SU-DHL-6 (cell line): ENCODE results near the gene MST1R.
A peak's percentile ranks its signal among the peaks of the same experiment; 100 is the strongest.

ENCODE experiments used
- H2AFZ ChIP-seq: fragments of 200-600 bp; sonication (generic); 2 replicates; pipeline ENCODE4 v1.6.1; 2014; ENCODE audit warnings: low read depth, mild to moderate bottlenecking, moderate library complexity, mixed read lengths, antibody characterized with exemption, low read length; ENCODE audit not compliant: severe bottlenecking
- H3F3A ChIP-seq: fragments of 200-600 bp; shearing (Covaris generic); 2 replicates; pipeline ENCODE4 v1.6.0; 2016; ENCODE audit warnings: antibody characterized with exemption, mild to moderate bottlenecking; ENCODE audit not compliant: insufficient read depth
- H3K27ac ChIP-seq: fragments of 200-600 bp; sonication (generic); 2 replicates; pipeline ENCODE4 v1.5.1; 2016; ENCODE audit warnings: low read depth, mild to moderate bottlenecking, low read length, moderate library complexity, mixed read lengths
- H3K27me3 ChIP-seq: fragments of 200-600 bp; sonication (generic), shearing (Covaris generic); 2 replicates; pipeline ENCODE4 v1.6.0; 2014; ENCODE audit warnings: mild to moderate bottlenecking, low read length
- H3K36me3 ChIP-seq: fragments of 200-600 bp; sonication (generic); 2 replicates; pipeline ENCODE4 v1.6.1; 2014; ENCODE audit warnings: mild to moderate bottlenecking, low read length, mixed read lengths
- H3K4me2 ChIP-seq: fragments of 300-600, 200-600 bp; shearing (Covaris generic), sonication (generic); 2 replicates; pipeline ENCODE4 v1.6.0; 2014; ENCODE audit warnings: low read length, low read depth, mild to moderate bottlenecking; ENCODE audit not compliant: poor library complexity, severe bottlenecking
- H3K4me3 ChIP-seq: fragments of 200-600 bp; sonication (generic); 2 replicates; pipeline ENCODE4 v1.5.1; 2014; ENCODE audit warnings: antibody characterized with exemption, low read length, mild to moderate bottlenecking, mixed read lengths; ENCODE audit not compliant: insufficient read depth, poor library complexity, severe bottlenecking
- H3K79me2 ChIP-seq: fragments of 200-600 bp; sonication (generic); 2 replicates; pipeline ENCODE4 v1.6.1; 2014; ENCODE audit warnings: mild to moderate bottlenecking, low read length, moderate library complexity; ENCODE audit not compliant: insufficient read depth
- H3K9ac ChIP-seq: fragments of 200-600 bp; sonication (generic); 2 replicates; pipeline ENCODE4 v1.7.0; 2014; ENCODE audit warnings: mild to moderate bottlenecking, low read length
- H3K9me2 ChIP-seq: fragments of 200-600 bp; sonication (generic); replicated peaks from 2 replicates; pipeline ENCODE4 v1.6.1; 2014; ENCODE audit warnings: low read length; ENCODE audit not compliant: insufficient read depth
- H3K9me3 ChIP-seq: fragments of 200-600 bp; sonication (generic); 2 replicates; pipeline ENCODE4 v1.6.1; 2014; ENCODE audit warnings: low read length, mixed read lengths; ENCODE audit not compliant: insufficient read depth
- H4K20me1 ChIP-seq: fragments of 200-600 bp; sonication (generic); 2 replicates; pipeline ENCODE4 v1.6.1; 2014; ENCODE audit warnings: low read depth, mild to moderate bottlenecking, antibody characterized with exemption, low read length, moderate library complexity, mixed read lengths
- EZH2phosphoT487 ChIP-seq: fragments of 200-600 bp; sonication (generic), shearing (Covaris generic); conservative IDR thresholded peaks from 2 replicates; pipeline ENCODE4 v1.6.1; 2018; ENCODE audit warnings: mild to moderate bottlenecking, antibody characterized with exemption, low read length, moderate library complexity, mixed read lengths
- TF ChIP-seq, protein P1 (sequence below): fragments of 200-600 bp; sonication (generic); IDR thresholded peaks from one replicate; pipeline ENCODE4 v1.5.1; 2017; ENCODE audit warnings: antibody characterized with exemption, mild to moderate bottlenecking, low read length, moderate library complexity; ENCODE audit not compliant: insufficient read depth, poor library complexity, severe bottlenecking

The MST1R gene

GRCh38 chr3:49928481-49929017 lies 24.9 kb upstream of the MST1R start:
- H3K4me3 ChIP-seq, result no peak overlapping the region
- H3K9ac ChIP-seq, result peak overlapping the region; percentile 74
- H3K27ac ChIP-seq, result no peak overlapping the region
- no peaks in the 10 kb centered on the region for H3K9me2 ChIP-seq
- no peak overlapping the region for H2AFZ ChIP-seq
- peak overlapping the region; percentile 66 for H3K4me2 ChIP-seq
- H3K27me3 ChIP-seq, result no peaks in the 10 kb centered on the region
- no peak for TF ChIP-seq EZH2phosphoT487
- TF ChIP-seq, protein P1, sequence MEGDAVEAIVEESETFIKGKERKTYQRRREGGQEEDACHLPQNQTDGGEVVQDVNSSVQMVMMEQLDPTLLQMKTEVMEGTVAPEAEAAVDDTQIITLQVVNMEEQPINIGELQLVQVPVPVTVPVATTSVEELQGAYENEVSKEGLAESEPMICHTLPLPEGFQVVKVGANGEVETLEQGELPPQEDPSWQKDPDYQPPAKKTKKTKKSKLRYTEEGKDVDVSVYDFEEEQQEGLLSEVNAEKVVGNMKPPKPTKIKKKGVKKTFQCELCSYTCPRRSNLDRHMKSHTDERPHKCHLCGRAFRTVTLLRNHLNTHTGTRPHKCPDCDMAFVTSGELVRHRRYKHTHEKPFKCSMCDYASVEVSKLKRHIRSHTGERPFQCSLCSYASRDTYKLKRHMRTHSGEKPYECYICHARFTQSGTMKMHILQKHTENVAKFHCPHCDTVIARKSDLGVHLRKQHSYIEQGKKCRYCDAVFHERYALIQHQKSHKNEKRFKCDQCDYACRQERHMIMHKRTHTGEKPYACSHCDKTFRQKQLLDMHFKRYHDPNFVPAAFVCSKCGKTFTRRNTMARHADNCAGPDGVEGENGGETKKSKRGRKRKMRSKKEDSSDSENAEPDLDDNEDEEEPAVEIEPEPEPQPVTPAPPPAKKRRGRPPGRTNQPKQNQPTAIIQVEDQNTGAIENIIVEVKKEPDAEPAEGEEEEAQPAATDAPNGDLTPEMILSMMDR, result no peak
- H3K79me2 ChIP-seq, result peaks cover 3% of the 10 kb centered on the region; the same call in 1 of the 2 replicates
- no peaks in the 10 kb centered on the region for H3K36me3 ChIP-seq
- H3F3A ChIP-seq, result no peaks in the 10 kb centered on the region
- H3K9me3 ChIP-seq, result no peaks in the 10 kb centered on the region
- no peaks in the 10 kb centered on the region for H4K20me1 ChIP-seq

- Histone ChIP-seq H3K9ac (no peak overlapping the region), H3F3A (no peaks in the 10 kb centered on the region), H3K36me3 (no peaks in the 10 kb centered on the region), H3K9me3 (no peaks in the 10 kb centered on the region), H3K27ac (no peak overlapping the region), H3K9me2 (no peaks in the 10 kb centered on the region), H3K27me3 (no peaks in the 10 kb centered on the region), H2AFZ (no peak overlapping the region), H4K20me1 (no peaks in the 10 kb centered on the region), H3K4me2 (no peak overlapping the region), H3K4me3 (no peak overlapping the region), H3K79me2 (peaks cover 3% of the 10 kb centered on the region; the same call in 1 of the 2 replicates)
- TF ChIP-seq, protein P1, result no peak
- TF ChIP-seq EZH2phosphoT487, result no peak
Measured at GRCh38 chr3:49927798-49928197, 24.1 kb upstream of the MST1R start.

DNA sequence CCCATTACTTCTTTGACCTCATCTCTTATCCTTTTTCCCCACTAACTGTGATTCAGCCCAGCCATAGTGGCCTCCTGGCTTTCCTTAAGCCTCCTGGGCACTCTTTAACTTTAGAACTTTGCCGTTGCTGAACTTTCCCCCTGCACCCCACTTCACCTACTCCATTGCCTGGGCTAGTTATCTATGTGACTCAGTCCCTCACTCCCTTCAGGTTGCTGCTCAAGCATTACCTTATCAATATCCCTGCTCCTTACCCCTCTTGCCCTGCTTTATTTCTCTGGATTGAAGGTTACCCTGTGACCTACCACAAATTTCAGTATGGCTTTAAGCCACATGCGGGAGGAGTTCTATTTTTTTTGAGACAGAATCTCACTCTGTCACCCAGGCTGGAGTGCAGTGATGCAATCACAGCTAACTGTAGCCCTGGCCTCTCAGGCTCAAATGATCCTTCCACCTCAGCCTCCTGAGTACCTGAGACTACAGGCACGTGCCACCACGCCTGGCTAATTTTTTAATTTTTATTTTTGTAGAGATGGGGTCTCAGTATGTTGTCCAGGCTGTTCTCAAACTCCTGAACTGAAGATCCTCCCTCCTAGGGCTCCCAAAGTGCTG lies 22.6 kb upstream of the MST1R start:
- no peaks in the 10 kb centered on the region for H3K9me2 ChIP-seq
- H3K27me3 ChIP-seq, result no peaks in the 10 kb centered on the region
- H3K79me2 ChIP-seq, result peaks cover 3% of the 10 kb centered on the region; the same call in 1 of the 2 replicates
- no peaks in the 10 kb centered on the region for H3K9me3 ChIP-seq
- H4K20me1 ChIP-seq, result no peaks in the 10 kb centered on the region
- no peak overlapping the region for H2AFZ ChIP-seq
- no peak overlapping the region for H3K27ac ChIP-seq
- H3F3A ChIP-seq, result no peaks in the 10 kb centered on the region
- H3K36me3 ChIP-seq, result no peaks in the 10 kb centered on the region
- H3K4me2 ChIP-seq, result no peak overlapping the region
- no peak overlapping the region for H3K4me3 ChIP-seq
- H3K9ac ChIP-seq, result no peak overlapping the region
- TF ChIP-seq, protein P1, result no peak
- TF ChIP-seq EZH2phosphoT487, result no peak
